ENCODE measurements around the gene MELTF. TPM values are rescaled to one million over a fixed set of nuclear protein-coding genes. Genes with fewer than 3 reads are reported as not detected.
A peak's percentile ranks its signal among the peaks of the same experiment; 100 is the strongest.

The MELTF gene
- total and polyA plus RNA-seq, 2 of the 13 experiments (the other 11 are each of a cell fraction or from before 2014, with no cell fraction given) = 3.2 to 7.5 TPM

- TF ChIP-seq ZMAT5 (CRISPR knock-in tag; IDR thresholded peaks at IDR 0.05; ENCODE audit: borderline replicate concordance, low read depth) (no peak), KAT8 (CRISPR knock-in tag; IDR thresholded peaks at IDR 0.05) (no peak), POGZ (CRISPR knock-in tag; IDR thresholded peaks at IDR 0.05) (peak; percentile 85), HNRNPUL1 (IDR thresholded peaks at IDR 0.05; ENCODE audit: low read depth, low read length) (no peak), CBX1 (IDR thresholded peaks at IDR 0.05; ENCODE audit: low read depth) (no peak), ZNF770 (CRISPR knock-in tag; IDR thresholded peaks at IDR 0.05) (no peak), CTCF (CRISPR knock-in tag; IDR thresholded peaks at IDR 0.05) (no peak), ZNF263 (CRISPR knock-in tag; IDR thresholded peaks at IDR 0.05) (no peak), ZNF430 (CRISPR knock-in tag; IDR thresholded peaks at IDR 0.05) (no peak), SMYD3 (CRISPR knock-in tag; IDR thresholded peaks at IDR 0.05) (no peak), ASH2L (IDR thresholded peaks at IDR 0.05; ENCODE audit: insufficient read length, low read depth, low read length) (peak; percentile 41), BHLHE40 (IDR thresholded peaks at IDR 0.05; ENCODE audit: low read length) (0 out of 2 replicates have a peak, but pooled peaks have one; percentile 14), SP5 (CRISPR knock-in tag; IDR thresholded peaks at IDR 0.05; ENCODE audit: borderline replicate concordance, low read depth) (no peak), ZNF512B (CRISPR knock-in tag; IDR thresholded peaks at IDR 0.05; ENCODE audit: borderline replicate concordance) (no peak), HNRNPLL (IDR thresholded peaks at IDR 0.05; ENCODE audit: low read depth, low read length, poor library complexity, severe bottlenecking) (no peak), ERF (CRISPR knock-in tag; IDR thresholded peaks at IDR 0.05) (peak; percentile 63; the same call in 1 of the 2 replicates), NFIB (CRISPR knock-in tag; IDR thresholded peaks at IDR 0.05; ENCODE audit: borderline replicate concordance) (no peak), SIN3A (IDR thresholded peaks at IDR 0.05; ENCODE audit: borderline replicate concordance, low read depth, low read length) (no peak), ZNF670 (CRISPR knock-in tag; IDR thresholded peaks at IDR 0.05; ENCODE audit: borderline replicate concordance) (0 out of 2 replicates have a peak, but pooled peaks have one; percentile 35), JUND (CRISPR knock-in tag; IDR thresholded peaks at IDR 0.05) (no peak), TOPORS (CRISPR knock-in tag; IDR thresholded peaks at IDR 0.05) (no peak), RXRB (CRISPR knock-in tag; IDR thresholded peaks at IDR 0.05; ENCODE audit: borderline replicate concordance) (peak; percentile 90), ZNF329 (CRISPR knock-in tag; IDR thresholded peaks at IDR 0.05; ENCODE audit: low read depth) (no peak), GATAD1 (CRISPR knock-in tag; IDR thresholded peaks at IDR 0.05) (no peak), ZSCAN29 (CRISPR knock-in tag; conservative IDR thresholded peaks at IDR 0.05) (no peak), HDAC1 (CRISPR knock-in tag; IDR thresholded peaks at IDR 0.05) (peak; percentile 65)
These were observed 48.0 kb downstream of the MELTF start (continued) for GRCh38 chr3:196981657-196982056.

Measured in HepG2 (cell line).